ENCODE measurements around the gene KIF25. TPM values are rescaled to one million over a fixed set of nuclear protein-coding genes. Genes with fewer than 3 reads are reported as not detected.
"Not testable (repeated sequence)": the region's sequence is repeated elsewhere in the genome, so short reads cannot be mapped to it uniquely, and the experiment has no call there.

The KIF25 gene
- total RNA-seq, 2 donors from 2014 or later = 0.34 to 0.44 TPM

GRCh38 chr6:168073937-168074730 is 76.7 kb downstream of the KIF25 start:
- intact Hi-C loops (cut with DNase I) = no loop called here
- ATAC-seq = no peak
- DNase-seq = no peak

GRCh38 chr6:168075216-168075615 is 77.7 kb downstream of the KIF25 start:
- no peak for ATAC-seq
- no peak for DNase-seq

GRCh38 chr6:168075787-168076202 is 78.3 kb downstream of the KIF25 start:
- intact Hi-C loops (cut with DNase I) = no loop called here
- ATAC-seq (no peak), DNase-seq (no peak)

More at GRCh38 chr6:168075216-168075615, 77.7 kb downstream of the KIF25 start:
- intact Hi-C loops (cut with DNase I) = no loop called here

GRCh38 chr6:168077401-168077800 is 79.9 kb downstream of the KIF25 start:
- DNase-seq; ATAC-seq; intact Hi-C loops (cut with DNase I): not testable (repeated sequence)

- DNase-seq (no peak), ATAC-seq (peak in 1 of 2 donors; percentile 17)
- intact Hi-C loops (cut with DNase I) = no loop called here
Measured at GRCh38 chr6:168078175-168078942, 80.9 kb downstream of the KIF25 start.

GRCh38 chr6:168078943-168079405 is 81.5 kb downstream of the KIF25 start, which contains the start of gene FRMD1:
TSS of gene FRMD1 (minus strand) at chr6:168079212. CDS start at chr6:168079094, 118 bp downstream.
- intact Hi-C loops (cut with DNase I) = no loop called here
- ATAC-seq = peak; percentile 8 to 32
- DNase-seq = no peak

GRCh38 chr6:168080393-168081077 is 83.1 kb downstream of the KIF25 start:
- intact Hi-C loops (cut with DNase I) = no loop called here
- DNase-seq (no peak), ATAC-seq (no peak)

GRCh38 chr6:168081858-168082546 is 84.5 kb downstream of the KIF25 start:
- ATAC-seq (no peak), DNase-seq (no peak)
- intact Hi-C loops (cut with DNase I) = no loop called here

GRCh38 chr6:168082860-168083513 is 85.5 kb downstream of the KIF25 start:
- DNase-seq (no peak), ATAC-seq (no peak)
- intact Hi-C loops (cut with DNase I) = no loop called here

- DNase-seq = no peak
- intact Hi-C loops (cut with DNase I) = no loop called here
- ATAC-seq = no peak
Measured at GRCh38 chr6:168083514-168083885, 86.0 kb downstream of the KIF25 start.

- ATAC-seq = no peak
- no peak for DNase-seq
- intact Hi-C loops (cut with DNase I) = no loop called here
Measured at GRCh38 chr6:168084465-168085160, 87.1 kb downstream of the KIF25 start.

- no peak for DNase-seq
- no peak for ATAC-seq
- intact Hi-C loops (cut with DNase I) = no loop called here
Measured at GRCh38 chr6:168086066-168086465, 88.6 kb downstream of the KIF25 start.

GRCh38 chr6:168086616-168087015 is 89.1 kb downstream of the KIF25 start:
- DNase-seq = no peak
- ATAC-seq = no peak
- intact Hi-C loops (cut with DNase I) = no loop called here

GRCh38 chr6:168087436-168088160 is 90.1 kb downstream of the KIF25 start:
- no peak for ATAC-seq
- intact Hi-C loops (cut with DNase I) = no loop called here
- DNase-seq = no peak

- intact Hi-C loops (cut with DNase I) = no loop called here
- DNase-seq (no peak), ATAC-seq (peak; percentile 48 to 60)
Measured at GRCh38 chr6:168088161-168089053, 90.9 kb downstream of the KIF25 start.

Measured in left cardiac atrium (tissue), 4 donors.